Measurements from ENCODE around the gene DIP2C. TPM values are rescaled to one million over a fixed set of nuclear protein-coding genes. Genes with fewer than 3 reads are reported as not detected.

DIP2C gene
- total RNA-seq, 4 donors from 2014 or later: 10.5 to 40.5 (median 19.5) TPM

DNA sequence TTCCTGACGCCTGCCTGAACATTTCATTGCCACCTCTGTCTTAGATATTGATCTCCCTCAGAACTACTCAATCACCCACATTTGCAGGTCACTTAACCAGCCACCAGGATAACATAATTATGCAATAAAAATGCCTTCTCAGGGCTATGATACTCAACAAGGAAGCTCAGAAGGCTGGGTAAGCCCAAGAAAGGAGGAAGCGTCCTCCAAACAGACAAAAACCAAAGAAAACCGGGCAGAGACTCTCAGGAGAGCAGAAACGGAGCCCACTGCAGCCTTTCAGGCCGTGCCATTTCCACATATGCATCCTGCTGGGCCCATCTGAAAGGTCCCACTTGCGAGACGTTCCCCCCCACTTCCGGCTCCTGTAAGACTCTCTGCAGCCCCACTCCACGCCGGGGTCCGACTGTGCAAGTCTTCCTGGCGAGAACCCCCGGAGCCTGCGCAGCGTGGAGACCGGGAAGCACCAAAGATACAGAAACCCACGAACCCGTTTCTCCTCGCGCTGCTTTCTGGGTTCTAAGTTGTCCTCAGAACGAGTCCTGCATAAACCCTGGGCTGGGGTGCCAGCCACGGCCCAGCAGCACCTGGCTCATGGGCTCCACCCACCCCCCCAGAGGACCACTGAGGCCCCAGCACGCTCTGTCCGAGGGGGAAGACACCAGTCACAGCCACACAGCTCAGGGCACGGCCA lies 83.7 kb downstream of the DIP2C start:
- no peaks in the 10 kb centered on the region for H3K9me3 ChIP-seq
- TF ChIP-seq, protein P1, sequence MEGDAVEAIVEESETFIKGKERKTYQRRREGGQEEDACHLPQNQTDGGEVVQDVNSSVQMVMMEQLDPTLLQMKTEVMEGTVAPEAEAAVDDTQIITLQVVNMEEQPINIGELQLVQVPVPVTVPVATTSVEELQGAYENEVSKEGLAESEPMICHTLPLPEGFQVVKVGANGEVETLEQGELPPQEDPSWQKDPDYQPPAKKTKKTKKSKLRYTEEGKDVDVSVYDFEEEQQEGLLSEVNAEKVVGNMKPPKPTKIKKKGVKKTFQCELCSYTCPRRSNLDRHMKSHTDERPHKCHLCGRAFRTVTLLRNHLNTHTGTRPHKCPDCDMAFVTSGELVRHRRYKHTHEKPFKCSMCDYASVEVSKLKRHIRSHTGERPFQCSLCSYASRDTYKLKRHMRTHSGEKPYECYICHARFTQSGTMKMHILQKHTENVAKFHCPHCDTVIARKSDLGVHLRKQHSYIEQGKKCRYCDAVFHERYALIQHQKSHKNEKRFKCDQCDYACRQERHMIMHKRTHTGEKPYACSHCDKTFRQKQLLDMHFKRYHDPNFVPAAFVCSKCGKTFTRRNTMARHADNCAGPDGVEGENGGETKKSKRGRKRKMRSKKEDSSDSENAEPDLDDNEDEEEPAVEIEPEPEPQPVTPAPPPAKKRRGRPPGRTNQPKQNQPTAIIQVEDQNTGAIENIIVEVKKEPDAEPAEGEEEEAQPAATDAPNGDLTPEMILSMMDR (IDR thresholded peaks at IDR 0.05): no peak
- TF ChIP-seq POLR2A (IDR thresholded peaks at IDR 0.05): no peak
- no peak overlapping the region for H3K27ac ChIP-seq
- no peaks in the 10 kb centered on the region for H3K4me1 ChIP-seq
- no peak overlapping the region for H3K4me3 ChIP-seq
- H3K27me3 ChIP-seq: no peaks in the 10 kb centered on the region
- H3K36me3 ChIP-seq: no peaks in the 10 kb centered on the region
- intact Hi-C loops (cut with DNase I; ENCODE audit: low total_unique reads): no loop called here
- DNase-seq: no peak

DNA sequence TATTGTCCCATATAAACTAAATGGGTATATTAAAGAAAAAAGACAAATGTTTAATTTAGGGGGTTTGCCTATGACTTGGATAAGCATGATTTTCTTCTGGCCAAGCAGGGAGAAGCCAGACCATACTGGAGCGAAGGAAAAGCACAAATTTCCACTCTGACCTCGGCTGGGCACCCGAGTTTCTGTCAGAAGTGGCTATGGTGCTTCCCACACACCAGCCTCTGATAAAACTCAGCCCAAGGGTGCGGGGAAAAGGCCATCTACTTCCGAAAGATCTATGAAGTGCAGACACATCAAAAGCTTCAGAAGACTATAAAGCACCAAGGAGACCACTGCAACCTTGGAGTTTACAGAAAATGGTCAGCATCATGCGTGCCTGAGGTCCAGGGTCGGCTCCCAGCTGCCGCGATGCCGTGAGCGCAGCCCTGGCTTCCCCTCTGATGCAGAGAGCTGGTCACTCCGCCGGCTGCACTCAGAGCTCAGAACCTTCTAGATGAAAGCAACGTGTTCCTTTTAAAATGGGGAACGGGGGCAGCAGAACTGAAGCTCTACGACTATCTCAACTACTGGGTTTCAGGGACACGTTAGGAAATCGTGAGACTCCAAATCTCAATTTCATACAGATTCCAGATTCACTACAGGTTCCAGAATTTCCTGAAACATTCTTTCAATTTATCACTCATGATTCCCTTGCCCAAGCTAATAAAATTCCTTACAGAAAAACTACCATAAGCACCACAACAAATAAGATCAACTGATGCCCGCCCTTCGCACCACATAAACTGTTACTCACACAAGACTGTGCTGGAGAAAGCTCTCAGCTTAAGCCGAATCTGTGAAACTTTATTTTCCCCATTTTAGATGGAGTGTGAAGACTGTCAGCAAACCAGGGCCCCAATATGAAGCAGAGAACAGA lies 84.5 kb downstream of the DIP2C start:
- H3K27ac ChIP-seq: no peak overlapping the region
- no peaks in the 10 kb centered on the region for H3K9me3 ChIP-seq
- intact Hi-C loops (cut with DNase I; ENCODE audit: low total_unique reads): no loop called here
- TF ChIP-seq, protein P1 (IDR thresholded peaks at IDR 0.05): no peak
- TF ChIP-seq POLR2A (IDR thresholded peaks at IDR 0.05): no peak
- no peak for DNase-seq
- no peak overlapping the region for H3K4me3 ChIP-seq
- H3K36me3 ChIP-seq: no peaks in the 10 kb centered on the region
- H3K27me3 ChIP-seq: no peaks in the 10 kb centered on the region
- H3K4me1 ChIP-seq: no peaks in the 10 kb centered on the region

DNA sequence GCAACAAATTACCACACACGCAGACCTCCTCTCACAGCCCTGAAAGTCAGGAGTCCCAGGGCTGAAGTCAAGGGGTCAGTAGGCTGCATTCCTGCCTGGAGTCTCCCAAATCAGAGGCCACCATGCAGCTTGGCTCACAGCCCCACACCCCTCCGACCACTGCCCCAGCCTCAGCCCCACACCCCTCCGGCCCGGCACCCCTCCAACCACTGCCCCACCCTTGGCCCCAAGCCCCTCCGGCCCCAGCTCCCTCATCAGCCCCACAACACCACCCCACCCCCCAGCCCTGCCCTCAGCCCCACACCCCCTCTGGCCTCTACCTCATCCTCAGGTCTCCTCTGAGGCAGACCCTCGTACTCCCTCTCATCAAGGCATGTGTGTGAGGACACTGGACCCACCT lies 85.7 kb downstream of the DIP2C start:
- DNase-seq: no peak
- intact Hi-C loops (cut with DNase I; ENCODE audit: low total_unique reads): no loop called here
- Histone ChIP-seq H3K4me3 (no peak overlapping the region), H3K27ac (no peak overlapping the region), H3K27me3 (no peaks in the 10 kb centered on the region), H3K36me3 (no peaks in the 10 kb centered on the region), H3K9me3 (no peaks in the 10 kb centered on the region), H3K4me1 (no peaks in the 10 kb centered on the region)
- TF ChIP-seq, protein P1 (IDR thresholded peaks at IDR 0.05): no peak
- no peak for TF ChIP-seq POLR2A (IDR thresholded peaks at IDR 0.05)

DNA sequence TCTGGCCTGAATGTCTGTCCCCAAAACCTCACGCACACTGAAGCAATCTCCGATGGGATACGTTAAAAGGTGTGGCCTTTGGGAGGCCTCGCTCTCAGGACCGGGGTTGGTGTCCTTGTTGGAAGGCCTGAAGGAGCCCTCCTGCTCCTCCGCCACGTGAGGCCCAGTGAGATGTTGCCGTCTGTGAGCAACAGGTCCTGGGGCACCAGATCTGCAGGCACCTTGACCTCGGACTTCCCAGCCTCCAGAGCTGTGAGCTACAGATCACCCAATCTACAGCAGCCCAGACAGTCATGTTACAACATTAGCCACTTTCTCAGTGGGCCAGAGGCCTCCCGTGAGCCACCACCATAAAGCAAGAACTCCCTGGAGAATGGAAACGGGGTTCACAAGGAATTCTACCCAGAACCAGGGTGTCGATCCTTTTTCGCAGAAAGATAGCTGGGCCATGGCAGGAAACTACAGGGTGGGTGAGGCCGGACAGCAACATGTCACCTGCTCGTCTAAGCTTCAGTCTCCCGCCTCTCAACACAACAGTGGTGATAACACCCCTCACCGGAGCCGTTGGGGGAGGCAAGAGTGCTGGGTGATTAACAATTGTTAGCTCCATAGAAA lies 87.0 kb downstream of the DIP2C start:
- Histone ChIP-seq H3K27me3 (no peaks in the 10 kb centered on the region), H3K27ac (no peak overlapping the region), H3K4me1 (no peaks in the 10 kb centered on the region), H3K4me3 (no peak overlapping the region), H3K9me3 (no peaks in the 10 kb centered on the region), H3K36me3 (no peaks in the 10 kb centered on the region)
- no peak for DNase-seq
- intact Hi-C loops (cut with DNase I; ENCODE audit: low total_unique reads): no loop called here
- TF ChIP-seq POLR2A (IDR thresholded peaks at IDR 0.05): no peak
- TF ChIP-seq, protein P1 (IDR thresholded peaks at IDR 0.05): no peak

DNA sequence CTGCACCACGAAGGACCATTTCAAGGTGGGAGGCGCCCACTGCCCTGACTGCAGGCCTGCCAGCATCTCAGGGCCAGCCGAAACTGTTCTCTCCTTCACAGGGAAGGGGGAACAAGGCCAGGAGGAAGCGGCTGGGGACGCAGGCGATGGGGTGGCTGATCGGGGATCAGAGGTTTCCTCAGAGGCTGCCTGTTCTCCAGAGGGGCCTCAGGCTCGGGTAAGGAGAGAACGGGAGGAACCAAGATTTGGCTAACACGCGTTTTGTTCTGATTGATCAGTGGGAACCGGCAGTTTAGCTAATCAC lies 87.9 kb downstream of the DIP2C start:
- peak in 1 of 2 donors; percentile 14 for DNase-seq
- Histone ChIP-seq H3K27me3 (no peaks in the 10 kb centered on the region), H3K9me3 (no peaks in the 10 kb centered on the region), H3K4me3 (no peak overlapping the region), H3K4me1 (no peaks in the 10 kb centered on the region), H3K27ac (peak overlapping the region in 1 of 2 donors; percentile 24), H3K36me3 (no peaks in the 10 kb centered on the region)
- TF ChIP-seq, protein P1 (IDR thresholded peaks at IDR 0.05): no peak
- intact Hi-C loops (cut with DNase I; ENCODE audit: low total_unique reads): no loop called here
